HG03354 (cell line): ENCODE data around the gene UVRAG.
"Not testable (repeated sequence)": the region's sequence is repeated elsewhere in the genome, so short reads cannot be mapped to it uniquely, and the experiment has no call there.

ENCODE experiments used
- ATAC-seq: cut with Tn5 transposase; IDR thresholded peaks from one replicate; pipeline ENCODE4 v1.9.1; 2021; ENCODE audit warnings: mild to moderate bottlenecking; ENCODE audit not compliant: unreplicated experiment, poor library complexity, severe bottlenecking

UVRAG gene

DNA sequence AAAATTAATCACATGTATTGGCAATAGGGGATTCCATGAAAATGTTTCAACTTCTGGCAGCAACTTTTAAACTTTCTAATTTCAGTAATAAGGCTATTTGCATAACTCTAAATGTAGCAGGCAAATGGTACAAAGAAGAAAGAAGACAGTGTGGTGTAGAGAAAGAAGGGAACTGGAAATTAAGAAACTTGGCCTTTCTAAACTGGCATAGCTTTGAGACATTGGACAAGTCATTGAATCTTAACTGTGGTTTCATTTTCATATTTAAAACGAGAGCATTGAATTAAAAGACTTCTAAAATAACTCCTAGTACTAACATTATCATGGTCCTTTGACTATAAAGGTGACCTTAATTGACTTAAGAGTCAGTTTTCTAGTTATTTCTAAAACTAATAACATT is 125.0 kb downstream of the UVRAG start:
- ATAC-seq: no peak

DNA sequence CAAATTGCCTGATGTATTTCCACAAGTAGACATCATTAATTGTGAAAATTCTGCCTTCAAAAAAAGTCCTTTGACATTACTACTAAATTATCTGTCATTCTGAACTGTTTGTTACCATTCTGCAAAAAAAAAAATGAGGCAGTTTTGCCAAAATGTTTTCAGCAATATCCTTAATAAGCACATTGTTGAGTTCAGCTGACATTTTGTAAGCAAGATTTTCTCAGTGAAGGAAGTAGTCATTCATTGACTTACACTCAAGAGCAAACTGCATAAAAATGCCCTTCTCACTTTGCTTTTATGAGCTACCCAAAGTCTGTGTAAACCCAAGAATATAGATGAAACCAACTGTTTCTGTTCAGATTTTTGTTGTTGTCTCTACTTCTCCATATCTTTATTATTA is 125.9 kb downstream of the UVRAG start:
- no peak for ATAC-seq

DNA sequence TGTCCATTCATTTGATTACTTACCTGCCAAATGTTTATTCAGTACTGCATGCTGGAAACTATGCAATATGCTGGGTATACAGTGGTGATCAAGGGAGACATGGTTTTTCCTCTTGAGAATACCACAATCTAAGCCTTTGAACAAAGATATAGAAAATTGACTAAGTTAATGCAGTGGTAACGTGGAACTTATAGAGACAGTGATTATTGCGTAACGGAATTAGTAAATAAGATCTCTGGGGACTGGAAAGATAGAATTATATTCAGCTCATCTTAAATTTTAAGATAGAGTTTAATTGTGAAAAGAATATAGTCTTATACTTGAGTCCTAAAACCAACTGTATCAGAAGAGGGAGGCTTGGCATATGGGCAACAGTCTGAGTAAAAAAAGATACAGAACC is 129.5 kb downstream of the UVRAG start:
- no peak for ATAC-seq

DNA sequence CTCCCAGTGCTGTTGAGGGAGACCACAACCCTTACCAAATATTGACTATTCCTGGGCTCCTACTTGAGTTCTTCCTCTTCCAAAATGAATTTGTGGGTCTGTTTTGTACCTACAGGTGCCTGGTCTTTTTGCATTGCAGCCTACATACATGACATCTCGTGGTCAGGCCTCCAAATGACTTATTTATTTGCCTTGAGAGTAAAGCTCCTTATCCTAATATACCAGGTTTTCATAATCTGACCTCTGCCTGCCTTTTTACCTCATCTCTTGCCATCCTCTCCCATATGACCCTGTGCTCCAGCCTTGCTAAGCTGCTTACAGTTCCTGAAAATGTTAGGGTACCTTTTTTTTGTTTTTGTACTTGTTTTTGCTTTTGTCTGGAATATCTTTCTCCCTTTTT is 130.4 kb downstream of the UVRAG start:
- no peak for ATAC-seq

DNA sequence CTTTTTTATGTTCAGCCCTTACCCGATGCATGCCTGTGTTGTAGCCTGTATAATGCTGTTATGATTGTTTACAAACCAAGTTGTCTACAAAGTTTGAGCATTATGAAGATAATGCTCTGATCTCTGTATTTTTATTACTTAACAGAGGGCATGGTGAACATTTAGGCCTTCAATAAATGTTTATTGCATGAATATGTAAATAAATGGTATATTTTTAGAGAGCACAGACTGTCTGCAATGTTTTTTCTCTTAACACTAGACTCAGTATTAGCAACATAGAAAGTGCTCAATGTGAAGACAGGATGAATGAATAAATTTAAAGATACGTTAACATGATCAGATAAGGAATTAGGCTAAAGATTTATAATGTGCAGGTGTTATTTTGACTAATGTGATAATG is 130.9 kb downstream of the UVRAG start:
- ATAC-seq: no peak

DNA sequence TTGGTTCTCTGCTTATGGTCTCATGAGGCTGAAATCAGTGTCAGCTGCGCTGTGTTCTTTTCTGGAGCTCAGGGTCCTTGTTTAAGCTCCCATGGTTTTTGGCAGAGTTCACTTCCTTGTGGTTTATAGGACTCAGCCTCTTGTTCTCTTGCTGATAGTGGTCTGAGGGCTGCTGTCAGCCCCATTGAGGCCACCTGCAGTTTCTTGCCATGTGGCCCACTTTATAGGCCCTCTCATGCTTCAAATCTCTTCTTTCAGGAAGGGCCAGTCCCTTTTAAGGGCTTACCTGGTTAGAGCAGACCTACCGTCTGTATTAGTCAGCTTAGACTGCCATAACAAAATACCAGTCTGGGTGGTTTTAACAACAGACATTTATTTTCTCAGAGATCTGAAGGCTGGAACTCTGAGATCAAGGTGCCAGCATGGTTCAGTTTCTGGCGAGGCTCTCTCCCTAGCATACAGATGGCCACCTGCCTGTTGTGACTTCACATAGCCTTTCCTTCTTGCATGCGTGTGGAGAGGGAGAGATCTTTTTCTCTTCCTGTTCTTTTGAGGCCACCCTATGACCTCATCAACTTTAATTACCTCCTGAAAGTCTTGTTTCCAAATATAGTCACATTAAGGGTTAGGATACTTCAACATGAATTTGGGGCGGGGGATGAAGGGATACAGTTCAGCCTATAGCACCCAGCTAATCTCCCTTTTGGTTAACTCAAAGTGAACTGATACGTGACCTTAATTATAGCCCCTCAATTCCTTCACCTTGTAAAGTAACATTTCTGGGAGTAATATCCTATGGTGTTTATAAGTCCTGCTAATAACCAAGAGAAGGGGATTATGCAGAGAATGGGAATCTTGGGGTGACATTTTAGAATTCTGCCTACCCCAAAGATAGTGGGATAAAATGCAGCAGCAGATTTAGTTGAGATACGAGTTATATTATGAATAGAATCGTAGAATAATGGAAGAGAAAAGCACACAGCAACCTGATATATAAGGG is 131.8 kb downstream of the UVRAG start:
- ATAC-seq: no peak

DNA sequence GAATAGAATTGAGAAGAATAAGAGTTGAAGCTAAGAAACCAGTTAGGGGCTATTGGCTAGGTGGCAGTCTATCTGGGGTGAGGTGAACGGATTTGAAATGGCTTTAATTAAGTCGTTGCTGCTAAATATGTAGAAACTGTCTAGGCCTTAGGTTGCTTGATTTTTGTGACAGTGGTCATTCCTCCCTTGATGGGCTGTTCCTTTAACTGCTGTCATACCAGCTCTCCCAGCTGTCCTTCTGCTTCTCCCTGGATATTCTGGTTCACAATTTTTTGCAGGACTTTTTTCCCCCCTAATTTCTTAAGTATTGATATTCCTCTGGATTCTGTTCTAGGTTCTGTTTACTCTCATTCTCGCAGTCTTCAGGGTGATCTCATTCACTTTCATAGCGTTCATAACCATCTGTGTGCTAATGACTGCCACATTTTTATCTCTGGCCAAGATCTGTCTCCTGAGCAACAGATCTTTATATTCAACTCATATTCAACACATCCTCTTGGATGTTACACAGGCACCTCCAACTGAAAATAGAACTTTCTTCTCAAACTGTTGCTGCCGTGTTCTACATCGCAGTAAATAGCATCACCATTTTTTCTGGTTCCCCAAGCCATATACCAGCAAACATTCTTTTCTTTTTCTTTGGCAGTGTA is 134.1 kb downstream of the UVRAG start:
- no peak for ATAC-seq

DNA sequence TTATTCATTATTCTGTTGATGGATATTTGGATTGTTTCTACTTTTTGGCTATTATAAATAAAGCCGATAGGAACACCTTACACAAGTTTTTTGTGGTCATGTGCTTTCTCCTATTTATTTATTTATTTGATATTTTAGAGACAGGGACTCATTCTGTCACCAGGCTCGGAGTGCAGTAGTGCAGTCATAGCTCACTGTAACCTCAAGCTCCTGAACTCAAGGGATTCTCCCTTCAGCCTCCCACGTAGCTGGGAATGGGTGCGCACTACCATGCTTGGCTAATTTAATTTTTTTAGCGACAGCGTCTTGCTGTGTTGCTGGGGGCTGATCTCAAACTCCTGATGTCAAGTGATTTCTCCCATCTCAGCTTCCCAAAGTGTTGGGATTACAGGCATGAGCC is 135.1 kb downstream of the UVRAG start:
- no peak for ATAC-seq

DNA sequence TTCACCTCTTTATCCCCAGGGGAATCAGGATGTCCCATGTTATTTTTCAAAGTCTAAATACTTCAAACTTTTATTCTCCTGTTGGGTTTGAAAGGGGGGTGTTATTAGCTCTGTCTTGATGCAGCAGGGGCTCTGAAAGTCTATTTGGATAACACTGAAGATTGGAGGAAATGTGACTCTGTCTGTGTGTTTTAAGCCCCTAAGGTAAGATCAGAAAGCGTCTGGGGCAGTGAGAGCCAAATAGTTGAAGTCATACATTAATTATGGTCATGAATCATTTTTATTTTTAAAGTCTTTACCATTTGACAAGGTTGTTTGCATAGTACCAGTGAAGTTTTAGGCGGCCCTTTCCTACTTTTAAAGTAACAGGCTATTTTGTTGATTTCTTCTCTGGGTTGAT is 139.0 kb downstream of the UVRAG start:
- no peak for ATAC-seq

DNA sequence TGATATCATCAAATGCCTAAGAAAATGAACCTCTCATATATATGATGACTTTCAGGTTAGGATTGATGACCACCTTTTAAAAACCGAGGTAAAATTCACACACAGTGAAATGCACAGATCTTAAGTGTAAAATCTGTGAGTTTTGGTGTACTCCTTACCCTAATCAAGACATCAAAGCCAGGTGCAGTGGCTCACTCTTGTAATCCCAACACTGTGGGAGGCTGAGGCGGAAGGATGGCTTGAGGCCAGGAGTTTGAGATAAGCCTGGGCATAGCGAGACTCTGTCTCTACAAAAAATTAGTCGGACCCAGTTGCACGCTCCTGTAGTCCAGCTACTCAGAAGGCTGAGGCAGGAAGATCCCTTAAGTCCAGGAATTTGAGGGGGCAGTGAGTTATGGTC is 140.4 kb downstream of the UVRAG start:
- no peak for ATAC-seq

DNA sequence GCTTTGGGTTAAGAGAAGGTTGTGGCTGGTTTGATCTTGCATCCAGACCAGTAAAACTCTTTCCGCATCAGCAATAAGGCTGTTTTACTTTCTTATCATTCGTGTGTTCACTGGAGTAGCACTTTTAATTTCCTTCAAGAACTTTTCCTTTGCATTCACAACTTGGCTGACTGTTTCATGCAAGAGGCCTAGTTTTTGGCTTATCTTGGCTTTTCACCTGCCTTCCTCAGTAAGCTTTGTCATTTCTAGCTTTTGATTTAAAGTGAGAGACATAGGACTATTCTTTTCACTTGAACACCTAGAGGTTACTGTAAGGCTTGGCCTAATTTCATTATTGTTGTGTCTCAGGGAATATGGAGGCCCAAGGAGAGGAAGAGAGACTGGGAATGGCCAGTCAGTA is 144.5 kb downstream of the UVRAG start:
- no peak for ATAC-seq

DNA sequence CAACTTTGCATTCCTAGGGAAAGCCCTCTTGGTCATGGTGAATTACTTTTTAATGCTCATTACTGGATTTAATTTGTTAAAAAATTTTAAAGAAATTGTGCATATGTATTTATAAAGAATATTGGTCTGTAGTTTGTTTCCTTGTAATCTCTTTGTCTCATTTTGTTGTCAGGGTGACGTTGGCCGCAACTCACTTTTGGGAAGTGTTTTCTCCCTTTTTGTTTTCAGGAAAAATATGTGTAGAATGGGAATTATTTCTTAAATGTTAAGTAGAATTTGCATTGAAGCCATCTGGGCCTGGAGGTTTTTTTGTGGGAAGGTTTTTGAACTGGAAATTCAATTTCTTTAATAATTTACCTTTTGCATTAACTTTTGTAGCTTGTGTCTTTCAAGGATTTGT is 149.1 kb downstream of the UVRAG start:
- ATAC-seq: no peak

DNA sequence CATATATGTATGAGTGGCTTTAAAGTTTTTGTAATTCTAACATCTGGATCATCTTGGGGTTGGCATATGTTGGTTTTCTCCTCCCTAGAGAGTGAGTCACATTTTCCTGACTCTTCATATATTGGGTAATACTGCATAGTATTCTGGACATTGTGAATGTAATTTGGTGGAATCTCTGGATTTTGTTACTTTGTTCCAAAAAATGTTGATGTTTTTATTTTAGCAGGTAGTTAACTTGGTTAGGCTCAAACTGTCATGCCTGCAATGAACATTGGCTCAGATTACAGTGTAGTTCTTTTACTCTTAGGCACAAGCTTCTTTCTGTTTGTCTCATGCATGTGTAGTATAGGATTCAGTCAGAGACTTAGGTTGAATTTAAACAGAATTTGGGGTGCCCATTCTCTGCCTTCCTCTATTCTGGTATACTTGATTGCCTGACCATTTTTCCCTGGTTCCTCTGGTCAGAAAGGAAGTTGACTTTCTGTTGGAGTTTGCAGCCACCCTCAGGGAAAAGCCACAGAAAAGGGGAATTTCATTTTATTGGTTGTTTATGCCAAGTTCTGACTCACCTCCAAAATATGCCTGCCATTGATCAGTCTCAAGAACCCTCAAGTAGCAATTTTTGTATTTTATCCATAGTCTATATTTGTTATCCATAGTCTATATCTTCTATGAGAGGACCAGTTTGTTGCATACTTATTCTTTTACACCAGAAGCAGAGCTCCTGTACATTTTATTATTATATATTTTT is 151.7 kb downstream of the UVRAG start:
- ATAC-seq: no peak

DNA sequence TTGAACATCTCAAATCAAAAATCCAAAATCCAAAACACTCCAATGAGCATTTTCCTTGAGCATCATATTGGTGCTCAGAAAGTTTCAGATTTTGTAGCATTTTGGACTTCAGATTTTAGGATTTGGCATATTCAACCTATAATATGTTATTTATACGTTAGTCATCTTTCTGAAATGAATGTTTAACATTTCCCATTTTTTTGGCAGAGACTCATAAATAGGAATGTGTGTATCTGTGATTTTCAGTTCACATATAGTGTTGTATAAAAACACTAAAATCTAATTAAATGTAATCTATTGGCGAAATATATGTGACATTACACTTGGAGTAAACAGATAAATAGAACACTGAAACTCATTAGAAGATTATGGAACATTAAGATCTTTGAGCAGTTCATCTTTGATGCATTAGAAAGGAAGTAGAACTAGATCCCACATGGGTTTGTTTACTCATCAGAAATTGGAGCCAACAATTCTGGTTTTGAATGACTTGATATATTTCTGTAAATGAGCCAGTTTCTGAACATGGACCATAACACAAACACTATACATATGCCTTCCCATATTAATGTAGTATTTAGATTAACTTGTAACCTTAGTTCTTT is 153.1 kb downstream of the UVRAG start:
- no peak for ATAC-seq

DNA sequence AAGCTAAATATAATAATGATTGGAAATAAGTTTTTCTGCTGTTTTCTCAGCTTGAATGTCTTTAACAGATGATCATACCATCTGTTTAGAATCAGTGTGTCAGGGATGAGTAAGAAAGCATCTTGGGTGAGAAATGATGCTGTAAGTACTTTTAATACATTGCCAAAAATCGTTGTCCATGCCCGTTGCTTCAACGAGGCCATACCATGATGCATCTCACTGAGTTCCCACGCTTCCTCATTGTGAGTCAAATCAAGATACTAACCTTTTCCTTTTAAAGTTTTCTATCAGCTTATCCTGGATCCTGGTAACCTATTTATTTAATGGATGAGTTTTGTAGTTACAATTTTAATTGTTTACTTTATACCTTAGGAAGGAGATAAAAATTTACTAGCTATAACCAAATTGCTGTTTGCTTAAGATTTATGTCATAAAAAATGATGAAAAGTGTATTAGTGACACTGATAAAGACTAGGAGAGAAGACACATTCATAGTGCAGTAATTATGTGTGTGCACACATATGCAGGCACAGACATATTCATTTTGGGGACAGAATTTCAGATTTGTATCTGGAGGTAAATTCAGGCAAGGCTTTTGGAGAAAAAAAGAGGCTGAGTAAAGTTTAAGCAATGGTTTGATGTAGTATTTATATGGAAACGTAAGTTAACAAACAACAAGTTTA is 154.8 kb downstream of the UVRAG start:
- no peak for ATAC-seq

DNA sequence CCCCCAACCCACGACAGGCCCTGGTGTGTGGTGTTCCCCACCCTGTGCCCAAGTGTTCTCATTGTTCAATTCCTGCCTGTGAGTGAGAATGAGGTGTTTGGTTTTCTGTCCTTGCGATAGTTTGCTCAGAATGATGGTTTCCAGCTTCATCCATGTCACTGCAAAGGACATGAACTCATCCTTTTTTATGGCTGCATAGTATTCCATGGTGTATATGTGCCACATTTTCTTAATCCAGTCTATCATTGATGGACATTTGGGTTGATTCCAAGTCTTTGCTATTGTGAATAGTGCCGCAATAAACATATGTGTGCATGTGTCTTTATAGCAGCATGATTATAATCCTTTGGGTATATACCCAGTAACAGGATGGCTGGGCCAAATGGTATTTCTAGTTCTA is 158.7 kb downstream of the UVRAG start:
- not testable (repeated sequence) for ATAC-seq

DNA sequence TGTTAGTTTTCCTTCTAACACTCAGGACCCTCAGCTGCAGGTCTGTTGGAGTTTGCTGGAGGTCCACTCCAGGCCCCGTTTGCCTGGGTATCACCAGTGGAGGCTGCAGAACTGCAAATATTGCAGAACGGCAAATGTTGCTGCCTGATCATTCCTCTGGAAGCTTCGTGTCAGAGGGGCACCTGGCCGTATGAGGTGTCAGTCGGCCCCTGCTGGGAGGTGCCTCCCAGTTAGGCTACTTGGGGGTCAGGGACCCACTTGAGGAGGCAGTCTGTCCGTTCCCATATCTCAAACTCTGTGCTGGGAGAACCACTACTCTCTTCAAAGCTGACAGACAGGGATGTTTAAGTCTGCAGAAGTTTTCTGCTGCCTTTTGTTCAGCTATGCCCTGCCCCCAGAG is 164.1 kb downstream of the UVRAG start:
- not testable (repeated sequence) for ATAC-seq

DNA sequence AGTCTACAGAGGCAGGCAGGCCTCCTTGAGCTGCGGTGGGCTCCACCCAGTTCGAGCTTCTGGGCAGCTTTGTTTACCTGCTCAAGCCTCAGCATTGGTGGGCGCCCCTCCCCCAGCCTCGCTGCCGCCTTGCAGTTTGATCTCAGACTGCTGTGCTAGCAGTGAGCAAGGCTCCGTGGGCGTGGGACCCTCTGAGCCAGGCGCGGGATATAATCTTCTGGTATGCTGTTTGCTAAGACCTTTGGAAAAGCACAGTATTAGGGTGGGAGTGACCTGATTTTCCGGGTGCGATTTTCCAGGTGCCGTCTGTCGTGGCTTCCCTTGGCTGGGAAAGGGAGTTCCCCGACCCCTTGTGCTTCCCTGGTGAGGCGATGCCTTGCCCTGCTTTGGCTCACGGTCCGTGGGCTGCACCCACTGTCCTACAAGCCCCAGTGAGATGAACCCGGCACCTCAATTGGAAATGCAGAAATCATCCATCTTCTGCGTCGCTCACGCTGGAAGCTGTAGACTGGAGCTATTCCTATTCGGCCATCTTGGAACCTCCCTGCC is 164.5 kb downstream of the UVRAG start:
- not testable (repeated sequence) for ATAC-seq

DNA sequence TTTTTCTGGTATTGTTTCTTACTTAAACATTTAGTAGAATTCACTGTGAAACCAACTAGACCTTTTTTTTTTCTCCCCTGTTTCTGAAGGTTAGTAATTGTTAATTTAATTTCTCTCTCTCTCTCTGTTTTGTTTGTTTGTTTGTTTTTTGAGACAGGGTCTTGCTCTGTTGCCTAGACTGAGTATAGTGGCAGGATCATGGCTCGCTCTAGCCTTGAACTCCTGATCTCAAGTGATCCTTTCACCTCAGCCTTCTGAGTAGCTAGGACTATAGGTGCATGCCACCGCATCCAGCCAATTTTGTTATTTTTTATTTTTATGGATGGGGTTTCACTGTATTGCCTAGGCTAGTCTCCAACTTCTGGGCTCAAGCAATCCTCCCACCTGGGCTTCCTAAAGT is 165.0 kb downstream of the UVRAG start:
- no peak for ATAC-seq
